SW 1271 (cell line): ENCODE measurements around the gene RNF13.
"Not testable (repeated sequence)": the region's sequence is repeated elsewhere in the genome, so short reads cannot be mapped to it uniquely, and the experiment has no call there.

Experiments used
- DNase-seq, 2 experiments: peaks; one replicate each; lab custom pipeline; 2025; lab: John Stamatoyannopoulos, UW

RNF13 gene

GRCh38 chr3:149839896-149840295 lies 26.9 kb downstream of the RNF13 start:
- DNase-seq, result no peak

- no peak for DNase-seq
Observed at GRCh38 chr3:149843502-149843901, 30.5 kb downstream of the RNF13 start.

- DNase-seq, result no peak
Observed at GRCh38 chr3:149844091-149844490, 31.1 kb downstream of the RNF13 start.

- no peak for DNase-seq
Observed at GRCh38 chr3:149845570-149846244, 32.7 kb downstream of the RNF13 start.

- DNase-seq, result no peak
Observed at GRCh38 chr3:149848238-149848637, 35.2 kb downstream of the RNF13 start.

- no peak for DNase-seq
Observed at GRCh38 chr3:149848688-149849087, 35.7 kb downstream of the RNF13 start.

- DNase-seq, result no peak
Observed at GRCh38 chr3:149850787-149851584, 38.0 kb downstream of the RNF13 start.

- no peak for DNase-seq
Observed at GRCh38 chr3:149858911-149859310, 45.9 kb downstream of the RNF13 start.

GRCh38 chr3:149860881-149861280 lies 47.9 kb downstream of the RNF13 start:
- no peak for DNase-seq

GRCh38 chr3:149867563-149867962 lies 54.5 kb downstream of the RNF13 start:
- no peak for DNase-seq

- DNase-seq, result no peak
Observed at GRCh38 chr3:149871855-149872254, 58.8 kb downstream of the RNF13 start.

- no peak for DNase-seq
Observed at GRCh38 chr3:149872589-149872988, 59.6 kb downstream of the RNF13 start.

- DNase-seq, result no peak
Observed at GRCh38 chr3:149877668-149878067, 64.7 kb downstream of the RNF13 start.

- DNase-seq, result peak; percentile 4 to 75
Observed at GRCh38 chr3:149879872-149880271, 66.9 kb downstream of the RNF13 start.

GRCh38 chr3:149881879-149882278 lies 68.9 kb downstream of the RNF13 start:
- no peak for DNase-seq

- no peak for DNase-seq
Observed at GRCh38 chr3:149883134-149883533, 70.1 kb downstream of the RNF13 start.

- DNase-seq, result not testable (repeated sequence)
Observed at GRCh38 chr3:149883860-149884259, 70.8 kb downstream of the RNF13 start.

- not testable (repeated sequence) for DNase-seq
Observed at GRCh38 chr3:149884848-149885247, 71.8 kb downstream of the RNF13 start.

- DNase-seq, result no peak
Observed at GRCh38 chr3:149886957-149887356, 73.9 kb downstream of the RNF13 start.

GRCh38 chr3:149891621-149892020 lies 78.6 kb downstream of the RNF13 start:
- no peak for DNase-seq

- no peak for DNase-seq
Observed at GRCh38 chr3:149892371-149892770, 79.4 kb downstream of the RNF13 start.

GRCh38 chr3:149894205-149894604 lies 81.2 kb downstream of the RNF13 start:
- no peak for DNase-seq

- no peak for DNase-seq
Observed at GRCh38 chr3:149895339-149895738, 82.3 kb downstream of the RNF13 start.

- no peak for DNase-seq
Observed at GRCh38 chr3:149895769-149896168, 82.8 kb downstream of the RNF13 start.
